ENCODE measurements around the gene IL5. TPM values are rescaled to one million over a fixed set of nuclear protein-coding genes. Genes with fewer than 3 reads are reported as not detected.
A peak's percentile ranks its signal among the peaks of the same experiment; 100 is the strongest.

IL5 gene
- total and polyA plus RNA-seq, 12 donors, result not detected

DNA sequence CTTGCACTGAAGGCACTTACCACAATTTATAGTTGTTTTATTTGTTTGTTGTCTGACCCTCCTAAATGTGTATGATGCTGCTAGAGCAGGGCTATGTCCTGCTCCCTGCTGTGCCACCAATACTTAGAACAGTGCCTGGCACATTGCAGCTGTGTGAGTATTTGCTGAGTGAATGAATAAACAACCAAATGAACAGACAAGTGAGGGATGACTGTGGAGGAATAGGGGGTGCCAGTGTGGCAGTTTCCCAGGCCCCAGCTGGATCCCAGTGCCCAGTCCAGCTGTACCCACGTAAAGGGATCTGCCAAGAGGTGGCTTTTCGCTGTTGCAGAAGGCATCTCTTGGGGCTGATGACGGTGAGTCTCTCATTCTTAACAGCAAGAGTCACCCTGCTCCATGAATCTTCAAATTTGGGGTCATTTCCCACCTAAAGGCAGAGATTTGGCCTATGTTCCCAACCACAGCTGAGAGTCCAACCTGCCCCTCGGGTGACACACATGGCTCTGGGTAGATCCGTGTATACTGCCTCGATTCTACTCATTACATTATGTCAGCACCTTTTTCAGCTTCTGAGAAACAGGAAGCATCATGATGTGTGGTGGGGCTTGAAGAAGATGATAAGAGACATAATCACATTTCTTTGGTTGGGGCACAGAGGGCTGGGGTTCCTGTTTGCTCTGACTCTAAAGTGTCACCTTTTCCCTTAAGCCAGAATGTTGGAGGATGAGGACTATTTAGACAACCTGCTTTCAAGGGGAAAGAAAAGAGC, 14.3 kb downstream of the IL5 start:
- Histone ChIP-seq H3K27ac (no peak overlapping the region), H3K4me1 (replicated peaks in 1 of 2) (no peaks in the 10 kb centered on the region), H3K9me3 (replicated peaks in 1 of 3) (no peaks in the 10 kb centered on the region), H3K36me3 (replicated peaks in 1 of 2) (no peaks in the 10 kb centered on the region), H3K4me3 (no peak overlapping the region), H3K27me3 (no peaks in the 10 kb centered on the region)
- intact Hi-C loops (cut with DNase I), result loop anchor here in 1 of 2 donors (5.0 kb wide), 1 partner anchor 293 kb away; no protein-coding TSS in a partner anchor
- 73 to 82% (median 79%) methylated on average over 6 of the region's 6 CpGs for WGBS, 4 donors
- DNase-seq, result no peak
- no peak for TF ChIP-seq POLR2A (IDR thresholded peaks at IDR 0.05)
- TF ChIP-seq CTCF (IDR thresholded peaks at IDR 0.05), result no peak

DNA sequence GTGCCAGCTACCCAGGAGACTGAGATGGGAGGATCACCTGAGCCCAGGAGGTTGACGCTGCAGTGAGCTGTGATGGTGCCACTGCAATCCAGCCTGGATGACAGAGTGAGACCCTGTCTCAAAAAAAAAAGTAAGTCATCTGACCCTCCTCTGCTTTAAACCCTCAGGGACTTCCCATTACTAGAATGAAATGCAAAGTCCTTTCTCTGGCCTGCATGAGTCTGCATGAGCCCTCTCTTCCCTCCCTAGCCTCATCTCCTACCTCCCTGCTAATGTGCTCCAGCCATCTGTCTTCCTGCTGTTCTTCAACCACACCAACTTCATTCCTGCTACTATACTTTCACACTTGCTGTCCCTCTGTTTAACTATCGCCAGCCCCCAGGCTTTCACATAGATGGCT, 15.3 kb downstream of the IL5 start:
- Histone ChIP-seq H3K4me3 (no peak overlapping the region), H3K27me3 (no peaks in the 10 kb centered on the region), H3K36me3 (replicated peaks in 1 of 2) (no peaks in the 10 kb centered on the region), H3K4me1 (replicated peaks in 1 of 2) (no peaks in the 10 kb centered on the region), H3K9me3 (replicated peaks in 1 of 3) (no peaks in the 10 kb centered on the region), H3K27ac (no peak overlapping the region)
- TF ChIP-seq POLR2A (IDR thresholded peaks at IDR 0.05) (no peak), CTCF (IDR thresholded peaks at IDR 0.05) (no peak)
- WGBS, 4 donors, result 88 to 96% (median 91%) methylated on average over 2 of the region's 2 CpGs
- intact Hi-C loops (cut with DNase I), result loop anchor here in 1 of 2 donors (5.0 kb wide), 1 partner anchor 294 kb away; no protein-coding TSS in a partner anchor
- DNase-seq, result no peak

GRCh38 chr5:132526974-132527564, 16.3 kb downstream of the IL5 start:
- Histone ChIP-seq H3K9me3 (replicated peaks in 1 of 3) (no peaks in the 10 kb centered on the region), H3K27ac (no peak overlapping the region), H3K27me3 (no peaks in the 10 kb centered on the region), H3K36me3 (replicated peaks in 1 of 2) (no peaks in the 10 kb centered on the region), H3K4me3 (no peak overlapping the region), H3K4me1 (replicated peaks in 1 of 2) (no peaks in the 10 kb centered on the region)
- no peak for TF ChIP-seq CTCF (IDR thresholded peaks at IDR 0.05)
- no peak for TF ChIP-seq POLR2A (IDR thresholded peaks at IDR 0.05)
- 55 to 89% (median 67%) methylated on average over 6 to 8 of the region's 8 CpGs for WGBS, 4 donors
- no peak for DNase-seq
- intact Hi-C loops (cut with DNase I), result loop anchor here in 1 of 2 donors (5.0 kb wide), 1 partner anchor 295 kb away; no protein-coding TSS in a partner anchor

DNA sequence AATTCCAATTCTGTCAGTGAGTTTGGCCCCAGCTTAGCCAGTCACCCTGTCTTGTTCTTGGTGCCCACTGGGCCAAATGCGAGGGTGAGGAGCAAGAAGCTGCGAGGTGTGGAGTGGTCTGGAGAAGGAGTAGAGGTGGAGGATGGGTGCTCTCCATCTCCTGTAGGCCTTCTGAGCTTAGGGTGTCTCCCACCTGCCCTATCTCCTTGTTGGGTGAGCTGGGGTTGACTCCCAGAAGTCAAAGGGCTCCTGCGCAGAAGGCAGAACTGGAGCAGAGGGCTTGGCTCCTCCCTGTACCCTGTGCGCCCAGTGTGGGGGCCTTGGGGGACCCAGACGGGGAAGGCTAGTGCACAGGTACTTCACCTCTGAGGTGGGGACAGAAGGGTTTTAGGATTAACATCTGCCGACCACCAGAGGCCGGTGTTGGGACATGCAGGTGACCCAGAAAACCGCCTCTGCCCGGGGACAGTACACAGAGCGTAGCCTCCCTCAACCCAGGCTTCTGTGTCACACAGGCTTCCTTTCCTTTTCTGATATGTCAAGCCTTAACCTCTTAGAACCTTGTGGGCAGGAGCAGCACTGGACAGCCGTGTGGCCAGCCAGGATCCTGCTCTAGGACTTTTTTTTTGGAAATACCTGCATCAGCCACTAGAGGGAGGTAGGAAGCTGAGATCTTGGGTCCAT, 16.9 kb downstream of the IL5 start:
- H3K9me3 ChIP-seq (replicated peaks in 1 of 3), result no peaks in the 10 kb centered on the region
- intact Hi-C loops (cut with DNase I), result loop anchor here in 1 of 2 donors (5.0 kb wide), 1 partner anchor 296 kb away; no protein-coding TSS in a partner anchor
- H3K36me3 ChIP-seq (replicated peaks in 1 of 2), result no peaks in the 10 kb centered on the region
- H3K27me3 ChIP-seq, result no peaks in the 10 kb centered on the region
- no peak overlapping the region for H3K27ac ChIP-seq
- 37 to 50% (median 42%) methylated on average over 8 to 11 of the region's 11 CpGs for WGBS, 4 donors
- DNase-seq, result peak; percentile 27 to 58 (median 37)
- H3K4me1 ChIP-seq (replicated peaks in 1 of 2), result no peaks in the 10 kb centered on the region
- peak; percentile 70 to 93 (median 83) for TF ChIP-seq CTCF (IDR thresholded peaks at IDR 0.05)
- no peak for TF ChIP-seq POLR2A (IDR thresholded peaks at IDR 0.05)
- H3K4me3 ChIP-seq, result peak overlapping the region in 1 of 4 donors; percentile 4
